Ovary (tissue), 3 donors: ENCODE data around the gene CERK.

ENCODE experiments used
- EP300 ChIP-seq: sonication (generic); formaldehyde crosslinking; IDR thresholded peaks from one replicate; pipeline ENCODE4 v1.6.1; 2017; ENCODE audit warnings: antibody characterized with exemption
- POLR2A ChIP-seq: fragments of 450-650 bp; IDR thresholded peaks from one replicate; pipeline ENCODE4 v1.6.1; 2017; ENCODE audit warnings: antibody characterized with exemption, mild to moderate bottlenecking, moderate library complexity
- TF ChIP-seq, protein P1 (sequence below), 3 donors: fragments of 450-650 bp in 2 of 3; fragments of 200-600 bp in 1 of 3; IDR thresholded peaks; one replicate each; pipeline versions ENCODE4 v1.5.1 to v1.8.0; 2016 to 2022; ENCODE audit warnings: antibody characterized with exemption in 3 of 3, mild to moderate bottlenecking in 1 of 3
- donor health status: DM: no; HTN: no; CAD: no.

DNA sequence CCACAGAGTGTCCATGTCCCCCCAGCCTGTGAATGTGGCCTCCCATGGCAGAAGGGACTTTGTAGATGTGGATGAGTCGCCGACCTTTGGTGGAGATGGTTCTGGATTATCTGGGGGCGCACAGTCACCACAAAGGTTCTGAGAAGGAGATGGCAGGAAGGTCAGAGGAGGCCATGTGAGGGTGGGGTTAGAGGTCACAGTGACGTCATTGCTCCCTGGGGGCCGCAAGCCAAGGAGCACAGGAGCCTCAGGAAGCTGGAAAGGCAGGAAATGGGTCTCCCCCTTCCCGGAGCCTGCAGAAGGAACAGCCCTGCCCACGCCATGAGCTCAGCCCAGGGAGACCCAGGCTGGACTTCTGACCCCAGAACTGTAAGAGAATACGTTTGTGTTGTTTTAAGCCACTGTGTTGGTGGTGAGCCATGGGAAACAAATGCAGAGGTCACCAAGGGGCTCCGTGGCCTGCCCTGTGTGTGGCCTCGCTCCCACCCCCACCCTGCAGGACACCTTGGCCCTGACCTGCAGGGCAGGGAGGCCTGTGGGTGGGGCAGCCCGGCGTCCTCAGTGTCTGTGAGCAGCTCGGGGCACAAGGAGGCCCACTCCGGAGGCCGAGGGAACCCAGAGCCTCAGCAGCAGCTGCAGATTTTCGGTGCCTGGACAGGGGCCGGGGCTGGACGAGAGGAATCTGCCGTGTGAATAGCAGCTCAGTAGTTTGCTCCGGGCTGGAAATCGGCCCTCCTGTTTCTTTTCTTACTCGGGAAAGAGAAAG, 85.8 kb downstream of the CERK start:
- TF ChIP-seq, protein P1, sequence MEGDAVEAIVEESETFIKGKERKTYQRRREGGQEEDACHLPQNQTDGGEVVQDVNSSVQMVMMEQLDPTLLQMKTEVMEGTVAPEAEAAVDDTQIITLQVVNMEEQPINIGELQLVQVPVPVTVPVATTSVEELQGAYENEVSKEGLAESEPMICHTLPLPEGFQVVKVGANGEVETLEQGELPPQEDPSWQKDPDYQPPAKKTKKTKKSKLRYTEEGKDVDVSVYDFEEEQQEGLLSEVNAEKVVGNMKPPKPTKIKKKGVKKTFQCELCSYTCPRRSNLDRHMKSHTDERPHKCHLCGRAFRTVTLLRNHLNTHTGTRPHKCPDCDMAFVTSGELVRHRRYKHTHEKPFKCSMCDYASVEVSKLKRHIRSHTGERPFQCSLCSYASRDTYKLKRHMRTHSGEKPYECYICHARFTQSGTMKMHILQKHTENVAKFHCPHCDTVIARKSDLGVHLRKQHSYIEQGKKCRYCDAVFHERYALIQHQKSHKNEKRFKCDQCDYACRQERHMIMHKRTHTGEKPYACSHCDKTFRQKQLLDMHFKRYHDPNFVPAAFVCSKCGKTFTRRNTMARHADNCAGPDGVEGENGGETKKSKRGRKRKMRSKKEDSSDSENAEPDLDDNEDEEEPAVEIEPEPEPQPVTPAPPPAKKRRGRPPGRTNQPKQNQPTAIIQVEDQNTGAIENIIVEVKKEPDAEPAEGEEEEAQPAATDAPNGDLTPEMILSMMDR (IDR thresholded peaks at IDR 0.05) = no peak
- no peak for TF ChIP-seq POLR2A
- no peak for TF ChIP-seq EP300
